HAP-1 (cell line): ENCODE data around the gene STUM.
A peak's percentile ranks its signal among the peaks of the same experiment; 100 is the strongest.

Experiments
- DNase-seq, 2 experiments: peaks; one replicate each; pipeline ENCODE4 v3.0.0-alpha.2; 2016 to 2020; ENCODE audit warnings: low spot score in 2 of 2
- H3K27me3 ChIP-seq: fragments of 250-450 bp; sonication (Bioruptor Pico); 2 replicates; pipeline ENCODE4 v1.5.1; 2020; ENCODE audit warnings: low read depth, mild to moderate bottlenecking, moderate library complexity
- H3K36me3 ChIP-seq: fragments of 250-450 bp; sonication (Bioruptor Pico); replicated peaks from 2 replicates; pipeline ENCODE4 v1.5.1; 2020; ENCODE audit warnings: mild to moderate bottlenecking
- H3K4me1 ChIP-seq: fragments of 250-450 bp; sonication (Bioruptor Pico); 2 replicates; pipeline ENCODE4 v1.5.1; 2020; ENCODE audit warnings: mild to moderate bottlenecking
- H3K4me3 ChIP-seq: fragments of 250-450 bp; sonication (Bioruptor Pico); 2 replicates; pipeline ENCODE4 v1.5.1; 2020; ENCODE audit warnings: mild to moderate bottlenecking, moderate library complexity
- H3K9me3 ChIP-seq: fragments of 250-450 bp; sonication (Bioruptor Pico); 2 replicates; pipeline ENCODE4 v1.5.1; 2020; ENCODE audit warnings: mild to moderate bottlenecking, moderate library complexity
- in situ Hi-C: fragments of 300-500 bp; cut with MboI; formaldehyde crosslinking; loops from 3 replicates; pipeline ENCODE4 v1.14.3; 2020; ENCODE audit warnings: low sequenced_read_pairs, inconsistent platforms, mixed read lengths

STUM gene

GRCh38 chr1:226525750-226526149 lies 22.8 kb upstream of the STUM start:
- no peak overlapping the region for H3K4me3 ChIP-seq
- H3K36me3 ChIP-seq: no peaks in the 10 kb centered on the region
- DNase-seq: no peak
- in situ Hi-C loops: no loop called here
- no peaks in the 10 kb centered on the region for H3K9me3 ChIP-seq
- H3K27me3 ChIP-seq: no peaks in the 10 kb centered on the region
- no peaks in the 10 kb centered on the region for H3K4me1 ChIP-seq

- Histone ChIP-seq H3K36me3 (no peaks in the 10 kb centered on the region), H3K9me3 (no peaks in the 10 kb centered on the region), H3K27me3 (no peaks in the 10 kb centered on the region), H3K4me1 (no peaks in the 10 kb centered on the region), H3K4me3 (no peak overlapping the region)
- in situ Hi-C loops: no loop called here
- peak; percentile 38 to 71 for DNase-seq
These were observed 21.6 kb upstream of the STUM start for GRCh38 chr1:226526801-226527595.

GRCh38 chr1:226529891-226530290 lies 18.7 kb upstream of the STUM start:
- Histone ChIP-seq H3K4me3 (no peak overlapping the region), H3K4me1 (no peaks in the 10 kb centered on the region), H3K27me3 (peaks cover 3% of the 10 kb centered on the region; the same call in 1 of the 2 replicates), H3K9me3 (no peaks in the 10 kb centered on the region), H3K36me3 (no peaks in the 10 kb centered on the region)
- in situ Hi-C loops: no loop called here
- DNase-seq: no peak

GRCh38 chr1:226530591-226530990 lies 18.0 kb upstream of the STUM start:
- no peaks in the 10 kb centered on the region for H3K9me3 ChIP-seq
- peaks cover 3% of the 10 kb centered on the region; the same call in 1 of the 2 replicates for H3K27me3 ChIP-seq
- DNase-seq: no peak
- in situ Hi-C loops: no loop called here
- H3K4me1 ChIP-seq: no peaks in the 10 kb centered on the region
- no peaks in the 10 kb centered on the region for H3K36me3 ChIP-seq
- no peak overlapping the region for H3K4me3 ChIP-seq

GRCh38 chr1:226531360-226532093 lies 17.0 kb upstream of the STUM start:
- H3K4me1 ChIP-seq: no peaks in the 10 kb centered on the region
- no peaks in the 10 kb centered on the region for H3K36me3 ChIP-seq
- no peaks in the 10 kb centered on the region for H3K9me3 ChIP-seq
- no peak for DNase-seq
- no peak overlapping the region for H3K4me3 ChIP-seq
- in situ Hi-C loops: no loop called here
- H3K27me3 ChIP-seq: peaks cover 3% of the 10 kb centered on the region; the same call in 1 of the 2 replicates

GRCh38 chr1:226532553-226532952 lies 16.0 kb upstream of the STUM start:
- Histone ChIP-seq H3K36me3 (no peaks in the 10 kb centered on the region), H3K4me1 (no peaks in the 10 kb centered on the region), H3K9me3 (no peaks in the 10 kb centered on the region), H3K27me3 (peaks cover 3% of the 10 kb centered on the region; the same call in 1 of the 2 replicates), H3K4me3 (no peak overlapping the region)
- in situ Hi-C loops: no loop called here
- no peak for DNase-seq

GRCh38 chr1:226533220-226533619 lies 15.3 kb upstream of the STUM start:
- H3K36me3 ChIP-seq: no peaks in the 10 kb centered on the region
- no peaks in the 10 kb centered on the region for H3K9me3 ChIP-seq
- in situ Hi-C loops: no loop called here
- no peaks in the 10 kb centered on the region for H3K4me1 ChIP-seq
- H3K4me3 ChIP-seq: no peak overlapping the region
- no peak for DNase-seq
- H3K27me3 ChIP-seq: peaks cover 3% of the 10 kb centered on the region; the same call in 1 of the 2 replicates

- Histone ChIP-seq H3K4me1 (no peaks in the 10 kb centered on the region), H3K4me3 (no peak overlapping the region), H3K36me3 (no peaks in the 10 kb centered on the region), H3K9me3 (no peaks in the 10 kb centered on the region), H3K27me3 (peaks cover 3% of the 10 kb centered on the region; the same call in 1 of the 2 replicates)
- in situ Hi-C loops: no loop called here
- no peak for DNase-seq
These were observed 14.5 kb upstream of the STUM start for GRCh38 chr1:226534098-226534497.

GRCh38 chr1:226534645-226535044 lies 13.9 kb upstream of the STUM start:
- H3K9me3 ChIP-seq: no peaks in the 10 kb centered on the region
- H3K36me3 ChIP-seq: no peaks in the 10 kb centered on the region
- H3K4me3 ChIP-seq: no peak overlapping the region
- in situ Hi-C loops: no loop called here
- no peaks in the 10 kb centered on the region for H3K4me1 ChIP-seq
- H3K27me3 ChIP-seq: peaks cover 3% of the 10 kb centered on the region; the same call in 1 of the 2 replicates
- no peak for DNase-seq

GRCh38 chr1:226535666-226536065 lies 12.9 kb upstream of the STUM start:
- Histone ChIP-seq H3K36me3 (no peaks in the 10 kb centered on the region), H3K4me1 (no peaks in the 10 kb centered on the region), H3K9me3 (no peaks in the 10 kb centered on the region), H3K4me3 (no peak overlapping the region), H3K27me3 (peaks cover 3% of the 10 kb centered on the region; the same call in 1 of the 2 replicates)
- in situ Hi-C loops: no loop called here
- DNase-seq: no peak

- Histone ChIP-seq H3K4me3 (no peak overlapping the region), H3K9me3 (no peaks in the 10 kb centered on the region), H3K4me1 (no peaks in the 10 kb centered on the region), H3K27me3 (peaks cover 5% of the 10 kb centered on the region; the same call in 1 of the 2 replicates), H3K36me3 (no peaks in the 10 kb centered on the region)
- DNase-seq: no peak
- in situ Hi-C loops: no loop called here
These were observed 7.3 kb upstream of the STUM start for GRCh38 chr1:226541231-226541630.

- Histone ChIP-seq H3K9me3 (no peaks in the 10 kb centered on the region), H3K4me3 (no peak overlapping the region), H3K36me3 (no peaks in the 10 kb centered on the region), H3K4me1 (no peaks in the 10 kb centered on the region), H3K27me3 (peaks cover 5% of the 10 kb centered on the region; the same call in 1 of the 2 replicates)
- in situ Hi-C loops: no loop called here
- peak in 1 of 2 experiments; percentile 17 for DNase-seq
These were observed 6.6 kb upstream of the STUM start for GRCh38 chr1:226541631-226542622.

GRCh38 chr1:226542623-226543103 lies 5.9 kb upstream of the STUM start:
- in situ Hi-C loops: no loop called here
- H3K36me3 ChIP-seq: no peaks in the 10 kb centered on the region
- H3K4me1 ChIP-seq: no peaks in the 10 kb centered on the region
- no peak for DNase-seq
- no peaks in the 10 kb centered on the region for H3K9me3 ChIP-seq
- peaks cover 5% of the 10 kb centered on the region; the same call in 1 of the 2 replicates for H3K27me3 ChIP-seq
- no peak overlapping the region for H3K4me3 ChIP-seq
